KOPT-K1 (cell line): Measurements from ENCODE around the gene ANKRD62.
"Not testable (repeated sequence)": the region's sequence is repeated elsewhere in the genome, so short reads cannot be mapped to it uniquely, and the experiment has no call there.

ENCODE experiments used
- H3K27ac ChIP-seq: fragments of 200-600 bp; sonication (generic); 2 replicates; pipeline ENCODE4 v1.5.1; 2016; ENCODE audit warnings: antibody characterized with exemption, mild to moderate bottlenecking, low read depth, low read length; ENCODE audit not compliant: poor library complexity, severe bottlenecking
- H3K36me3 ChIP-seq: fragments of 200-600 bp; sonication (generic); 2 replicates; pipeline ENCODE4 v1.5.1; 2017; ENCODE audit warnings: antibody characterized with exemption, mild to moderate bottlenecking, low read length, moderate library complexity; ENCODE audit not compliant: insufficient read depth
- H3K9me3 ChIP-seq: fragments of 200-600 bp; sonication (generic); 2 replicates; pipeline ENCODE4 v1.5.1; 2017; ENCODE audit warnings: antibody characterized with exemption, low read length, mild to moderate bottlenecking; ENCODE audit not compliant: insufficient read depth, poor library complexity, severe bottlenecking

ANKRD62 gene

DNA sequence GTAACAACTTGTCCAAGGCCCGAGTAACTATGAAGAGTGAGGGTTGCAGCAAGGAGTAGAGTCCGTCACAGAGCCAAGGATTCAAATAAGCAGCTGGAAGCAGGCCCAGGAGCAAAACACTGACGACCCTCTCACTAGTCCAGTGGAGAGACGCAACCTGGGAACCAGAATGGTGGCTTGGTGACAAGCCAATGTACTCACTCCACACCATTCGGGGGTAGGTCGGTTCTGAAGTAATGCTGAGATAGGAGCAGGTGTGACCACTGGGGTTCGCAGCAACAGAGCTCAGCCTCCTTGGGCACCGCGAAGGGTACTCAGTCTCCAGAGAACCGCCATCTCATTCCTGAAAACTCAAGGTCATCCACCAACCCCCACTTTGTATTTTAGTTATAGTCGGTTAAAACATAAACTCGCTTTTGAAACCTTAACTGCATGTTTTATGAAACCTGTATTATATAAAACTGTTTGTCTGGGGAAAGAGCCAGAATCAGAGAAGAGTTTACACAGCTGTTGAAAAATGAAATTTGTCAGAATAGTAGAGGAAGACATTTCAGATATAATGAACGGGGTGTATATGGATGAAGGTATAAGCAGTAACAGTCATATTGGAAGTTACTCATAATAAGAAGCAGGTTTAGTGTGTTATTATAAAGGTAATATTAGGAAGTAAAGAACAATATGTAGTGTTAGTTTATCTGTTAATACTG is 8.6 kb downstream of the ANKRD62 start:
- Histone ChIP-seq H3K36me3 (no peaks in the 10 kb centered on the region), H3K9me3 (no peaks in the 10 kb centered on the region), H3K27ac (no peak overlapping the region)

DNA sequence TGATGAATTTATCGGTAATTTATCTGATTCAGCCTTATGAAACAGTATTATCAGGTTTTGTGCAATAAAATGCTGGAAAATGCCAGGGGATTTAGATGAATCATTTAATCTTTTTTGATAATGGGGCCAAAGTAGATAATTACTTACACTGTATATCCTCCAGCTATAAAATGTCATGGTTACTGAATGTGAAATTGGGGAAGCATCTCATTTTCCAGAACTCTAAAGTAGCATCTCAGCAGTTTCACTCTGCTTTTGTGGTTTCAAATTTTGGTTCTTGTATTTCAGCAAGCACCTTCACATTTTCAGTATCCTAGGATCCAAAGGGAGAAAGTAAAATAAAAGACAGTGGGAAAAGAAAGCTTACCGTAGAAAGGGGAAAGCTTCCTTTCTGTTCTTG is 12.8 kb downstream of the ANKRD62 start:
- Histone ChIP-seq H3K27ac (no peak overlapping the region), H3K36me3 (no peaks in the 10 kb centered on the region), H3K9me3 (no peaks in the 10 kb centered on the region)

DNA sequence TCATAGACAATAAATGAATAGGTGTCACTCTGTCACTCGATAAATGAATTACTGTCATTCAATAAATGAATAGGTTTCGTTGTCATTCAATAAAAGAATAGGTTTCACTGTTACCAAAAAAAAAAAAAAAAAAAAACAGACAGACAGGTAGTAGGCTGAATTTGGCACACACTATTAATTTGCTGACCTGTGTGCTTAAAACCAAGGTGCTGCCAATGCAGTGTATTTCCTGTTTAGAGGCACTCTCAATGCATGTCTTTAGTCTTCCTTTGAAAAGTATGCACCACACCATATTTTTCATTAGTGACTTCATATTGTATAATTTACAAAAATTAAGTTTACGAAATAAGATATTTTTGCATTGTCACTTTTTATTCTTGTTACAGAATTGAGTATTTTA is 16.2 kb downstream of the ANKRD62 start:
- Histone ChIP-seq H3K27ac (no peak overlapping the region), H3K9me3 (no peaks in the 10 kb centered on the region), H3K36me3 (no peaks in the 10 kb centered on the region)

DNA sequence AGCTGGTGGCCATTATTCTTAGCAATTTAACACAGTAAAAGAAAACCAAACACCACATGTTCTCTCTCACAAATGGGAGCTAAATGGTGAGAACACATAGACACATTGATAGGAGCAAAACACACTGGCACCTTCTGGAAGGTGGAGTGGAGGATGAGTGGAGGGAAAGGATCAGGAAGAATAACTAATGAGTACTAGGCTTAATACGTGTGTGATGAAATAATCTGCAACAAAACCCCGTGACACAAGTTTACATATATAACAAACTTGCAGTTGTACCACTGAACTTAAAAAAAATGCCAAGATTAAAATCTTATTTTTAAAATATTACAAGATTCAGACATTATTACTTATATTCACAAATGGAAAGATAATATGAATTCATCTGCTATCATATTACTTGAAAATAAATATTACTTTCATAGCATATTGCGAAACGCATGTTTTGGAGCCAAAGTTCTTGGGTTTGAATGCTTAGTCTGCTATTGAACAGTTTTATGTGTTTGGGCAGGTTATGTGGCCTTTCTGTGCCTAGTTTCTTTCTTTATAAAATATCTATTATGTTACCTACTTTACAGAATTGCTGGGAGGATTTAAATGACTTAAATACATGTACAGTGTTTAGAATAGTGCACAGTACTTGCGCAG is 20.5 kb downstream of the ANKRD62 start:
- Histone ChIP-seq H3K36me3 (no peaks in the 10 kb centered on the region), H3K27ac (no peak overlapping the region), H3K9me3 (no peaks in the 10 kb centered on the region)

DNA sequence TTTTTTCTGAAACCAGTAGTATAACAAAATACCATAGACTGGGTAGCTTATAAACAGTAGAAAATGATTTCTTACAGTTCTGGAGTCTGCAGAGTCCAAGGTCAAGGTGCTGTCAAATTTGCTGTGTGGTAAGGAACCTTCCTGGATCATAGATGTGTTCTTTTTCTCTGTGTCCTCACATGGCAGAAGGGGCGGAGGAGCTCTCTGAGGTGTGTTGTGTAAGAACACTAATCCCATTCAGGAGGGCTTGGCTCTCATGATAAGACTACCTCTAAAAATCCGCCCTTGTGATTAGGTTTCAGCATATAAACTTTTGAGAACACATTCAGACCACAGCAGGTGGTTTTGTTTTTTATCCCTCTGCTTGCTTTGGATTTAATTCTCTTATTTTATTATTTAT is 25.7 kb downstream of the ANKRD62 start:
- H3K27ac ChIP-seq, result no peak overlapping the region
- no peaks in the 10 kb centered on the region for H3K9me3 ChIP-seq
- no peaks in the 10 kb centered on the region for H3K36me3 ChIP-seq

DNA sequence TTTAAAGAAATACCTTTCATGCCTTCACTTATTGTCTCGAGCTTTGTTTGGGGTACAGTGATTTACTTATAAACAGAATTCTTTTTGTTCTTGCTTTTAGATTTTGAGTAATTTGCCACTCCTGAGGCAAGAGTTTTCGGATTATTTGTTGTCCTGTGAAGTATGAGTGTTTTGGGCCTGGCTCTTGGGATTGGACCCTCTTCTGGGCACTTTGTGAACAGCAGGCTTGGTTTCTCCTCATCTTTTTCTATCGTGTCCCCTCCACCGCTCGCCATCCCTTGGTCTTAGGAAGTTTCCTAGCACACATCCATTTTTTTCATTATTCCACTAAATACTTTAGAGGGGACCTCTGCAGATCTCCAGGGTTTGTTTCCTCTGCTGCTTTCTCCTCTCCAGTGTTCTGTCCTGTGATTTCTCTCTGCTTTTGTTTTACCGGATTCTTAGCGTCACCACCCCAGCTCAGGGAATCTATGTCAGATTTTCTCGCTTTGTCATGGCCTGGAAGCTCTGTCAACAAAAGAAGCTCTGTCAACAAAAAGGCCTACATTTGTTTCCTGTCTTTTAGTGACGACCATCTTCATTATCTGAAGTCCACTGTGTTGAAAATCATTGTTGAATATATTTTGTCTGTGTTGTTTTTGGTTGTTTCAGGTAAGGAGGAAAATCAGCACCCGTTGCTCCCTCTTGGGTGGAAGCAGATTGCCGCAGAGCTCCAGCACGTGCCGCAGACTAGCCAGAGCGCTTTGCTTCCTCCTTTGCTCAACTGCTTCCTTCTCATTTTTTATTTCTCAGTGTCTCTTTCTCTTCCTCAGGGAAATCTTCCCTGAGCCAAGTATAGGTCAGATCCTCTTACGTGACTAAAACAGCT is 27.8 kb downstream of the ANKRD62 start:
- Histone ChIP-seq H3K36me3 (no peaks in the 10 kb centered on the region), H3K9me3 (no peaks in the 10 kb centered on the region), H3K27ac (no peak overlapping the region)

DNA sequence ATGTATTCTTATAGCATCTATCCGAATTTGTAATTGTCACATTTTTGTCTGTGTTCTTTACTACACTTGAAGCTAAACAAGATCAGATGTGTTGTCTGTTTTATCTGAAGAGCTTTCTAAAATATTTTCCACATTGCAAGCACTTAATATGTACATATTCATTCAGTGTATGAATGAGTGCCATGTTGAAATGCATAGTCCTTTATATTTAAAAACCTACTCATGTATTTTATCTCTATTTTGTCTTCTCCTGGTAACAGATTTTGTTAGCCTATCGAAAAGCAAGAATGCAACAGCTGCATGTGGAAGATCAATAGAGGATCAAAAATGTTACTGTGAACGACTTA is 28.4 kb downstream of the ANKRD62 start:
- not testable (repeated sequence) for H3K27ac ChIP-seq, H3K36me3 ChIP-seq, H3K9me3 ChIP-seq

DNA sequence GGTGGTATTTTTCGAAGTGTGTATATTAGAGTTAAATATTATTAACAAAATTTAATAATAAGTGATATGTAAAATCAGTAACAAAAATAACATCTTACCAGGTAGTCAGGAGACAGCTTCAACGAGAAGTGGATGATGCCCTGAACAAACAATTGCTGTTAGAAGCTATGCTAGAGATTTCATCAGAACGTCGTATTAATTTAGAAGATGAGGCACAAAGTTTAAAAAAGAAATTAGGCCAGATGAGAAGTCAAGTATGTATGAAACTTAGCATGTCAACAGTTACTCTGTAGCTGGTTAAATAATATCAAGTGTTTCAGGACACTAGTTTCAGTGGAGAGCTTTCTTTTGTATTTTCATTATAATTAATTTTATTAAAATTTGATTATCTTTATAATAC is 34.0 kb downstream of the ANKRD62 start:
- H3K27ac ChIP-seq, H3K9me3 ChIP-seq, H3K36me3 ChIP-seq: not testable (repeated sequence)

DNA sequence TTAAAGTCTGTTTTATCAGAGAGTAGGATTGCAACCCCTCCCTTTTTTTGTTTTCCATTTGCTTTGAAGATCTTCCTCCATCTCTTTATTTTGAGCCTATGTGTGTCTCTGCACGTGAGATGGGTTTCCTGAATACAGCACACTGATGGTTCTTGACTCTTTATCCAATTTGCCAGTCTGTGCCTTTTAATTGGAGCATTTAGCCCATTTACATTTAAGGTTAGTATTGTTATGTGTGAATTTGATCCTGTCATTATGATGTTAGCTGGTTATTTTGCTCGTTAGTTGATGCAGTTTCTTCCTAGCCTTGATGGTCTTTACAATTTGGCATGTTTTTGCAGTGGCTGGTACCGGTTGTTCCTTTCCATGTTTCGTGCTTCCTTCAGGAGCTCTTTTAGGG is 45.2 kb downstream of the ANKRD62 start:
- H3K27ac ChIP-seq, H3K36me3 ChIP-seq, H3K9me3 ChIP-seq: not testable (repeated sequence)

DNA sequence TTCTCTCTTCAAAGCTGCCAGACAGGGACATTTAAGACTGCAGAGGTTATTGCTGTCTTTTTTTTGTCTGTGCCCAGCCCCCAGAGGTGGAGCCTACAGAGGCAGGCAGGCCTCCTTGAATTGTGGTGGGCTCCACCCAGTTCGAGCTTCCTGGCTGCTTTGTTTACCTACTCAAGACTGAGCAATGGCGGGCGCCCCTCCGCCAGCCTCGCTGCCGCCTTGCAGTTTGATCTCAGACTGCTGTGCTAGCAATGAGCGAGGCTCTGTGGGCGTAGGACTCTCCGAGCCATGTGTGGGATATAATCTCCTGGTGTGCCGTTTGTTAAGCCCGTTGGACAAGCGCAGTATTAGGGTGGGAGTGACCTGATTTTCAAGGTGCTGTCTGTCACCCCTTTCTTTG is 47.2 kb downstream of the ANKRD62 start:
- H3K27ac ChIP-seq, H3K9me3 ChIP-seq, H3K36me3 ChIP-seq: not testable (repeated sequence)

DNA sequence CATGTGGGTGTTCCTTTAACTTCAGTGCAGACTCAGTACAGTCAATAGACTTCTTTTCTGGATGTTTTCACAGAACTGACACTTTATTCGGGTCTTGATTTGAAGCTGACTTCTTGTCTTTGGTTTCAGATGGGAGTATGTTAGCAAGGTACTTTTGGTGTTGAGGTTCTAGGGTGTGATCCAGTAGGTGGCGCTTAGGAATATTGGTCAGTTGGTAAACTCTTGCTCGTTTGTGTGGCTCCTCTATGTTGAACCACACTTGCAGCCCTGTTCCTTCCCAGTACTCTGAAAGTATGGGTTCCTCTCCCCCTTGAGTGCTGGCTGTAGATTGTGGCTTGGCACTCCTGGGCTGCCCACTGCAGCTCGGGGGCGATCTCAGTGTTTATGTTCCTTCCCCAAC is 48.1 kb downstream of the ANKRD62 start:
- H3K36me3 ChIP-seq, H3K9me3 ChIP-seq, H3K27ac ChIP-seq: not testable (repeated sequence)

DNA sequence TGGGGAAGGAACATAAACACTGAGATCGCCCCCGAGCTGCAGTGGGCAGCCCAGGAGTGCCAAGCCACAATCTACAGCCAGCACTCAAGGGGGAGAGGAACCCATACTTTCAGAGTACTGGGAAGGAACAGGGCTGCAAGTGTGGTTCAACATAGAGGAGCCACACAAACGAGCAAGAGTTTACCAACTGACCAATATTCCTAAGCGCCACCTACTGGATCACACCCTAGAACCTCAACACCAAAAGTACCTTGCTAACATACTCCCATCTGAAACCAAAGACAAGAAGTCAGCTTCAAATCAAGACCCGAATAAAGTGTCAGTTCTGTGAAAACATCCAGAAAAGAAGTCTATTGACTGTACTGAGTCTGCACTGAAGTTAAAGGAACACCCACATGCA is 55.8 kb downstream of the ANKRD62 start:
- H3K36me3 ChIP-seq, H3K27ac ChIP-seq, H3K9me3 ChIP-seq: not testable (repeated sequence)

DNA sequence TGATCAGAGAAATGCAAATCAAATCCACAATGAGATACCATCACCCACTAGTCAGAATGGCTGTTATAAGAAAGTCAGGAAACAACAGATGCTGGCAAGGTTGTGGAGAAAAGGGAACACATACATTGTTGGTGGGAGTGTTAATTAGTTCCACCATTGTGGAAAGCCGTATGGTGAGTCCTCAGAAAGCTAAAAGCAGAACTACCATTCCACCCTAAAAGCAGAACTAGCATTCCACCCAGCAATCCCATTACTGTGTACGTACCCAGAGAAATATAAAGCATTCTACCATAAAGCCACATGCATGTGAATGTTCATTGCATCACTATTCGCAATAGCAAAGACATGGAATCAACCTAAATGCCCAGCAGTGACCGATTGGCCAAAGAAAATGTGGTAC is 60.7 kb downstream of the ANKRD62 start:
- H3K9me3 ChIP-seq, result no peaks in the 10 kb centered on the region
- H3K27ac ChIP-seq, result no peak overlapping the region
- no peaks in the 10 kb centered on the region for H3K36me3 ChIP-seq

DNA sequence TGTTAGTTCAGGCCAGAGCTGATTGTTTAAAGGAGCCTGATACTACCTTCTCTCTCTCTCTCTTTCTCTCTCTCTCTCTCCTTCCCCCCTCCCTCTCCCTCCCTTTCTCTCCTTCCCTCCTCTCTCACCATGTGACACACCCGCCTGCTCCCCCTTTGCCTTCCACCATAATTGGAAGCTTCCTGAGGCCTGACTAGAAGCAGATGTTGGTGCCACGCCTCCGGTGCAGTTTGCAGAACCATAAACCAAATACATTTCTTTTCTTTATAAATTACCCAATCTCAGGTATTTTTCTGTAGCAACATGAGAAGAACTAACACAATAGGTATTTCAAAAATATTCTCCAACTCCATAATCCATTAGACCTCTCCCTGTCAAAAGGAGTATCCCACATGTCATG is 62.4 kb downstream of the ANKRD62 start:
- Histone ChIP-seq H3K27ac (no peak overlapping the region), H3K9me3 (no peaks in the 10 kb centered on the region), H3K36me3 (no peaks in the 10 kb centered on the region)

DNA sequence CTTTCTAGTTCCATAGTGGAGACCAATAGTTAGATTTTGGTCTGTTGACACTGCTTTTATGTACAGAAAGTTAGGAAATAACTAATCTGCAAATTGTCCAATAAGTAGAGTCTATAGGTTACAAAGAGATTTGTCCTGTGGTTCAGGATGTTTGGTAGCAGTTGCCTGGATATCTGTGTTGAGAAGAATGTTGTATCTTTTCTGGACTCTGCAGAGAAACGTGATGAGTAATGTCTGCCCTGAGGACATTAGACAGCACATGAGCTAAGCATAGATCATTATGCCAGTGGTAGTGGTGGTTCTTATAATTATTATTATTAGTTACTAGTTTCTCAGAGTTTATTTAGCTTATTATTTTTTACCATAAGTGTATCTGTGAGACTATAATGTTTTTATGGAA is 65.8 kb downstream of the ANKRD62 start:
- no peak overlapping the region for H3K27ac ChIP-seq
- H3K36me3 ChIP-seq, result no peaks in the 10 kb centered on the region
- no peaks in the 10 kb centered on the region for H3K9me3 ChIP-seq

DNA sequence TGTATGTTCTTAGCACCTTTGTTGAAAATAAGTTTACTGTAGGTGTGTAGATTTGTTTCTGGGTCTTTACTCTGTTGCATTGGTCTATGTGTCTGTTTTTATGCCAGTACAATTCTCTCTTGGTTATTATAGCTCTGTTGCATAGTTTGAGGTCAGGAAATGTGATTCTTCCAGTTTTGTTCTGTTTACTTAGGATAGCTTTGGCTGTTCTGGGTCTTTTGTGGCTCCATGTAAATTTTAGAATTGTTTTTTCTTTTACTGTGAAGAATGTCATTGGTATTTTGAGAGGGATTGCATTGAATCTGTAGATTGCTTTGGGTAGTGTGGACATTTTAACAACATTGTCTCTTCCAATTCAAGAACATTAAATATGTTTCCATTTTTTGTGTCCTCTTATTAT is 69.1 kb downstream of the ANKRD62 start:
- H3K36me3 ChIP-seq, result no peaks in the 10 kb centered on the region
- no peaks in the 10 kb centered on the region for H3K9me3 ChIP-seq
- no peak overlapping the region for H3K27ac ChIP-seq
